ENCODE results near the gene BEAN1.

GRCh38 chr16:66439051-66439730 lies 12.1 kb downstream of the BEAN1 start:
- TF ChIP-seq, protein P1, sequence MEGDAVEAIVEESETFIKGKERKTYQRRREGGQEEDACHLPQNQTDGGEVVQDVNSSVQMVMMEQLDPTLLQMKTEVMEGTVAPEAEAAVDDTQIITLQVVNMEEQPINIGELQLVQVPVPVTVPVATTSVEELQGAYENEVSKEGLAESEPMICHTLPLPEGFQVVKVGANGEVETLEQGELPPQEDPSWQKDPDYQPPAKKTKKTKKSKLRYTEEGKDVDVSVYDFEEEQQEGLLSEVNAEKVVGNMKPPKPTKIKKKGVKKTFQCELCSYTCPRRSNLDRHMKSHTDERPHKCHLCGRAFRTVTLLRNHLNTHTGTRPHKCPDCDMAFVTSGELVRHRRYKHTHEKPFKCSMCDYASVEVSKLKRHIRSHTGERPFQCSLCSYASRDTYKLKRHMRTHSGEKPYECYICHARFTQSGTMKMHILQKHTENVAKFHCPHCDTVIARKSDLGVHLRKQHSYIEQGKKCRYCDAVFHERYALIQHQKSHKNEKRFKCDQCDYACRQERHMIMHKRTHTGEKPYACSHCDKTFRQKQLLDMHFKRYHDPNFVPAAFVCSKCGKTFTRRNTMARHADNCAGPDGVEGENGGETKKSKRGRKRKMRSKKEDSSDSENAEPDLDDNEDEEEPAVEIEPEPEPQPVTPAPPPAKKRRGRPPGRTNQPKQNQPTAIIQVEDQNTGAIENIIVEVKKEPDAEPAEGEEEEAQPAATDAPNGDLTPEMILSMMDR (IDR thresholded peaks at IDR 0.05; ENCODE audit: insufficient read depth, low read length): no peak
- TF ChIP-seq POLR2AphosphoS5 (IDR thresholded peaks at IDR 0.05; ENCODE audit: low read depth): no peak
- TF ChIP-seq SPI1 (IDR thresholded peaks at IDR 0.05; ENCODE audit: borderline replicate concordance, low read depth): no peak
- no peak for TF ChIP-seq REST (IDR thresholded peaks at IDR 0.05; ENCODE audit: insufficient replicate concordance, low read depth)

All from HL-60 (cell line).